Mesenteric fat pad (tissue), 1 donor: Measurements from ENCODE around the gene QRFP. TPM values are rescaled to one million over a fixed set of nuclear protein-coding genes. Genes with fewer than 3 reads are reported as not detected.

Experiments used
- DNase-seq: peaks from one replicate; pipeline ENCODE4 v3.0.0-alpha.2; 2020; ENCODE audit warnings: low spot score
- total RNA-seq: library from RNA; stranded (reverse); fragmentation: NEBNext Ultra II Directional; extraction: Animal tissue kit (Norgen Biotek cat#: 25700); gene quantifications from one replicate; pipeline ENCODE4 v1.2.1, GENCODE V29; 2021
- donor health status: DM: yes; HTN: yes; CAD: no.

The QRFP gene
- total RNA-seq, 1 donor from 2014 or later = not detected

DNA sequence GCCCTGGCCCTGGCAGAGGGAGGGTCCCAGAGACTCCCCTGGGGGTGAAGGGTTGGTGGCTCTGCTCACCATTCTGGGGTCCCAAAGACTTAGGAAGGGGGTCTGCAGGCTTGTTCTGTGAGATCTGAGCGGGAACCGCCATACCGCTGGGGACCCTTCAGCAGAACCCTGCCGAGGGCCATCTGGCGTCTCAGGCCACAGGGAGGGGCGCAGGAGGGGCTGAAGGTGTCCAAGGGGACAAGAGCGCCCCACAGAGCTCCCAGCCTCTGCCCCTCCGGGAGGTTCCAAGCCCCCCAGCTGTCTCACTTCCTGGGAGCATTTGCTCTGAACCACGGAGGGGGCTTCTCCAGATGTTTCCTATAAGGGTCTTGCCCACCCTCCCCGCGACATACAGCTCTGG lies 37.6 kb upstream of the QRFP start:
- DNase-seq = no peak

DNA sequence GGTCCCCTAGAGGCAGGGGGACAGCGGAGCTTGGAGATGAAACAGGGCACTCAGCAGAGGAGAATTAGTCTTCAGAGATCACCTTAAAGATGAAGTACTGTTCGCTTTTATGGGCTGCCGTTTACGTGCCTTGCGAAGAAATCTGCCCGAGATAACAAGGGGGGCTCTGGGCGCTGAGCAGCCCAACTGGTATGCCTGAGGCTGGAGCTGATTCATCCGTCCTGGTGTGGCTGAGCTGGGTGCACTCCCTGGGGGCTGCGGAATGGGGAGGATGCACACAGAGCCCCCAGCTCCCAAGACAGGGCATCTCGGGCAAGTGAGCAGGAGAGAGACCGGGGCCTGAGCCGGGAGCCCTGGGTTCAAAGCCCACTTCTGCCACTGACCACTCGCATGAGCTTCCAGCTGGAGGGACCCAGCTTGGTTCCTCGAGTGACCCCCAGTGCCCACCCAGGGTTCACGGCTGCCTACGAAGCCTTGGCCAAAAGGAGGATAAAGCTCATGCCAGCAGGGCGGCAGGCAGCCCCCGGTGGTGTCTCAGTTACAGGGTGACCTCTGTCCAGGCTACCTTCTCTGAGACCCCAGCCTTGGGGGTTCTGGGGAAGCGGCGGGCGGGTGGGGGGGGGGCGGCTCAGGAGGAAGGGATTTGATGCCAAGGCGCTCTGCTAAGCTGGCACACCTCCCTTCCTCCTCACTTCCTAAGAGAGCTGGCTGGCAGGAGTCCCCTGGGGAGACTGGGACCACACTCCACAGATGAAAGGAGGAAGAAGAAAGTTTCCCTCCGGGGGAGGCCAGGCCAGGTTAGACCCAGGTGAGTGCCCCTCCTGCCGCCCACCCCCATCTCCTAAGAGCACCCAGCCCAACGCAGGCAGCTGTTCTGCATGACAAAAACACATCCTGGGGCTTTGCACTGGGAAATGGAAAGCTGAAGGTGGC lies 36.8 kb upstream of the QRFP start:
- no peak for DNase-seq

GRCh38 chr9:130932255-130933079 lies 35.9 kb upstream of the QRFP start:
- DNase-seq = no peak

DNA sequence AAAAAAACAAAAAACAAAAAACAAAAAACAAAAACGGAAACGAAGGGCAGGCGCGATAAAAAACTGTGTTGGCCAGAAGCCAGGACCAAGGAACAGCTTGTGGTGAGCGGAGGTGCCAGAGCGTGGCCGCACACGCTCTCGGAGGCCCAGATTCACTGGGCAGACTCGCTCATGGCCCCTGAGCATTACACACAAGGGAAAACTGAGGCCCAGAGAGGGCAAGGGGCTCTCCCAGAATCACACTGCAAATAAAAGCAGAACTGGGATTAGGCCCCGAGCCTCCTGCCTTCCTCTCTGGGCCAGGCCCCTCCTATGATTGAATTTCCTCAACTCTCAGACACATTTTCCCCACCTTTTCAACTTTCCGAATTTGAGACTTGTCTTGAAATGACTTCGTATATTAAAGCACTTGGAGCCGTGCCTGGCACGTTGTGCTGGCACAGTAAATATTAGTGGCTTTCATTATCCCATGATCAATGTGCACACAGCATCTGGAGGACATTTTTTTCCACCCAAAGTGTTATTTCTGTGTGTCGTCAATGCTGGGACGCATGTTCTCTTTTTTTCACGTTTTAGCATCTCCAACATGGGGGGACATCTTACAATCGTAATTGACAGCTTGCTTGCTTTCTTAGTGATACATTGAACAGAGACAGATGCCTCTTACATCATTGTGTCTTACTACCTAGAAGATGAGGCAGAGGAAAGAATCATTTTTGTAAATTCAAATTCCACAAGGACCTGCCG lies 35.1 kb upstream of the QRFP start:
- no peak for DNase-seq

- no peak for DNase-seq
These were observed 34.3 kb upstream of the QRFP start for GRCh38 chr9:130930804-130931349.

GRCh38 chr9:130930132-130930803 lies 33.7 kb upstream of the QRFP start:
- DNase-seq = no peak

DNA sequence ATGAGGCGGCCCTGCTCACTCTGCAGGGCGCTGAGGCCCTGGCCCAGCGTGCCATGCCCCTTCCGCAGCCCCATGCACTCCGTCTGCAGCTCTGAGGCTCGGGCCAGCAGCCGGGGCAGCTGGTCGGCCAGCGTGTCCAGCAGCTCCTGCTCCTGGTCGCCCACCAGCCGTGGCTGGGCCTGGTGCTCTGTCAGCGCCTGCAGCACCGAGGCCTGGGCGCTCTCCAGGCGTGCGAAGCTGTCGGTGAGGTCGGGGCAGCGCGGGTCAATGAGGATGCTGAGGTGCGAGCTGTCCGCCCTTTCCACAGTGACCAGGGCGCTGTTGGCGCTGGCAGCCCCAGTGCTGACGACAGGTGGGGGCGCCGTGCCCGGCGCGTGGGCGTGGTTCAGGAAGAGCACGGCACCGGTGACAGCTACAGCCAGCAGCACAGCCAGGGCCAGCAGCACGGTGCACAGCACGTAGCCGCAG lies 33.0 kb upstream of the QRFP start:
- DNase-seq = no peak

GRCh38 chr9:130927995-130928900 lies 31.6 kb upstream of the QRFP start:
- DNase-seq = no peak

DNA sequence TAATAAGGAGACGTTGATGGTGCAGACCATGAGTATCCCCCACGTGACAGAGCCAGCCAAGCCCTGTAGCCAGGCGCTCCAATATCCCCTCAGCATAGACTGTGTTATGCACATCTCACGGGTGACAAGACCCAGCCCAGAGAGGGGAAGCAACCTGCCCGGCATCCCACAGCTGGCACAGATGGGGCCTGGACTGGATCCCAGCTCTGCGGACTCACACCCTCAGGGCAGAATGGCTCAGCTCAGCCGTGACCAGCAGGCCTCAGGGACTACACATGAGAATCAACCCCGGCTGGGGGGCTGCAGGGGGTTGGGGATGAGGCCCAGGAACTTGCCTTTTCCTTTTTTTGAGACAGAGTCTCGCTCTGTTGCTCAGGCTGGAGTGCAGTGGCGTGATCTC lies 30.7 kb upstream of the QRFP start:
- no peak for DNase-seq

GRCh38 chr9:130925050-130925678 lies 28.6 kb upstream of the QRFP start:
- no peak for DNase-seq

DNA sequence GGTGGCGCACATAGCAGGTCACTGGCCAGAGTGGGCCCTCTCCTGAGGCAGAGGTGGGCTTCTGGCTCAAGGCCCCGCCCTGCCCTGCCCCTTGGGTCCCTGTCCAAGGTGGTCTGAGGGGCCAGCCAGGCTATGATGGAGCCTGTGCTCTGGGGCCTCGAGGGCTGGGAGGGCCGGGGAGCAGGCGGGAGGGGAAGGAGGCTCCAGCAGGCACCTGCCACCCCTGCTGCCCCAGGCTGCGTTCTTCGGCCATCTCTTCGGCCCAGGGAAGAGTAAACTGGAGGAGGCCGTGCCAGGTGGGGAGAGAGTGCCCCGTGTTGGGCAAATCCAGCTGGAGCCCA lies 27.8 kb upstream of the QRFP start:
- no peak for DNase-seq

- no peak for DNase-seq
These were observed 27.2 kb upstream of the QRFP start for GRCh38 chr9:130923611-130924447.

DNA sequence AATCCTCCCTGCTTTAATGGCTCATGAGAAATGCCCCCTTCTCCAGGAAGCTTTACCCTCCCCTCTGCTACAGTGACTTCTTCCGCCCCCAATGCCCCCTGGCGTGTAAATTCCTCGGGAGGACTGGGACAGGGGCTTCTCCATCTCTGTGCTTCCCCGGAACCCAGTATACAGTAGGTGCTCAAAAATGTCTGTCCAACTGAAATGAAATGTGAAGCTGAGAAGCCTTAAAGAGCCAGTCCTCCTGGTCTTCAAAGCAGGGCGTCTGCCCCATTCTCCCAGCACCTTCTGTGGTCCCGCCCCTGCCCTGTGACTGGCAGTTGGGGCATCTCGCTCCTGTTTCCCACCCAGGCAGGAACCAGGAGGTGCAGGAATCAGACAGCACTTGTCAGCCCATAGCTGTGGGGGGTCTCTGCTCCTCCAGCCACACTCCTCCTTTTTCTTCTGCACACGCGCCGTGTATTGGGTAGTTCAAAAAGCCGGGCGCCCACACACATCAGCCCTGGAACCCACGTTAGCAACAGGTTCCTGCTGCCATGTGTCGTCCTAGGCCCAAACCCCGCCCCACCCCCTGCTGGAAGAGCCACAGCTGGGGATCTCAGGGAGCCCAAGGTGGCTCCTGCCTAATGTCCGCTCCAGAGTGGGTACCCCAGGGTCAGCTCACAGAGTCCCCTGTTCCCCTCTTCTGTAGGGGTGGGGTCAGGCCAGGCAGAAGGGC lies 26.4 kb upstream of the QRFP start:
- no peak for DNase-seq

- DNase-seq = no peak
These were observed 25.6 kb upstream of the QRFP start for GRCh38 chr9:130921989-130922892.

- DNase-seq = no peak
These were observed 24.8 kb upstream of the QRFP start for GRCh38 chr9:130921300-130921988.

DNA sequence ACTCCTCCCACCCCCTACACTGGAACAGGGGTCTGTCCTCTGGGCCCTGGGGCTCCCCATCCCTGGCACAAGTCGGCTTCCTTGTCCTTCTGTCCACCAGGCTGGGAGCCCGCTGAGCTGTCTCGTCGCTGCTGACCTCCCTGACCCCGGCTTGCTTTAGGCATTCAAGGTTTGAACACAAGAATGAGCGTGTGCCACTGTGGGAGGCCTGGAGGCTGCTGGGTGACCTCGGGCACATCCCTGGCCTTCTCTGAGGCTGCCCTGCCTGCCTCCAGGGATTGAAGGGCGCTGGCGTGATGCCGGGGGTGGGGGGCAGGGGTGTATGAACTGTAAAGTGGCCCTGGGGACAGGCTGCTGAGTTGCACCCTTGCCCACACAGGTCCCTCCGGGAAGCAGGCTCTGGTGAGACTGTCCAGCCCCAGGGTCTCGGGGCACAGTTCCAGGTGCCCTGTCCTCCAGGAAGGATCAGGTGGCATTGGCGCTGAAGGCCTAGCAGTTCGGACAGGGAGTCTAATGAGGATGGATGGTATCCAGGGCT lies 24.2 kb upstream of the QRFP start:
- DNase-seq = no peak
